Bronchial epithelial cell (primary cell): Measurements from ENCODE around the gene AACS. TPM values are rescaled to one million over a fixed set of nuclear protein-coding genes. Genes with fewer than 3 reads are reported as not detected.

Experiments used
- DNase-seq: peaks from one replicate; pipeline ENCODE4 v3.0.0-alpha.2; 2010; ENCODE audit warnings: low read depth
- FAIRE-seq: peaks from 2 replicates; lab custom pipeline; 2011; peaks lifted over from hg19 to GRCh38; lab: Jason Lieb, UNC
- H3K27me3 ChIP-seq: 2 replicates; pipeline ENCODE4 v1.5.1; 2011; ENCODE audit warnings: low read length; ENCODE audit not compliant: control insufficient read depth, insufficient read depth
- H3K36me3 ChIP-seq: 2 replicates; pipeline ENCODE4 v1.5.1; 2011; ENCODE audit warnings: low read length; ENCODE audit not compliant: control insufficient read depth, insufficient read depth
- H3K4me3 ChIP-seq: 2 replicates; pipeline ENCODE4 v1.5.1; 2011; ENCODE audit warnings: mild to moderate bottlenecking, low read depth, low read length, control low read depth
- CTCF ChIP-seq: IDR thresholded peaks from 2 replicates; pipeline ENCODE4 v1.5.1; 2011; ENCODE audit warnings: mild to moderate bottlenecking, moderate library complexity, low read length, control low read depth, inconsistent platforms; ENCODE audit not compliant: insufficient read depth, severe bottlenecking
- total RNA-seq: library from RNA; depleted of rRNA; stranded (reverse); fragments of >200 nt; gene quantifications from 2 replicates; pipeline ENCODE4 v1.2.1, GENCODE V29; 2014

The AACS gene
- total RNA-seq, 1 donor from 2014 or later: 30.5 TPM

DNA sequence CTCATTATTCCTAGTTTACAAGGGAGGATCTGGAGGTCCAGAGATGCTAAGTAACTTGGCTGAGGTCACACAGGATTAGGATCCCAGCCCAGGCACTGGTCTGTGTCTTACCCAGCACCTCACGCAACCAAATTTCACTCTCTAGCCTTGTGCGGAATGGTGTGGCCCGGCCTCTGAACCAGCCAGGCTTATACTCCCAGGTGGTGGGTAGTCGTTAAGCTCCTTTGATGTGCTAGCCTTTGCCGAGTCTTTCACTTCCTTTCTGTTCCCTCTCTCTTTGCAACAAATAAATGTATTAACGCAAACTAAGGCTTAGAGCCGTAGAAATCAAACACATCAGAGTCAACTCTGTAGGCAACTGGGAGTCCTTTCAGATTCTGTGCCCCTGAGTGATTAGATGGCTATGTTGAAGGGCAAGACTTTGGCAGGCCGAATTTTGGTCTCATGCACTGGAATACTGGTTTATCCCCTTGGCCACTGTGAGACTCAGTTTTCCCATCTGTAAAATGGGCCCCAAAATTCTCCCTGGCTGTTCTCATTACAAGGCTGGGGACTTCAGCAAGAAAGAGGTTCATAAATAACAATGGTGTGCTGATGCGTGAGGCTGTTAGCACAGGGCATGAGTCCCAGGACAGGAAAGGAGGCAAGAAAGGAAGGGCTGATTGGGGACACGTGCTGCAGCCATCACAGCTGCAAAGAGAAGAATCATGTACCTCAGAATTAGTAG lies 126.3 kb downstream of the AACS start:
- peaks cover 35% of the 10 kb centered on the region for H3K27me3 ChIP-seq
- FAIRE-seq: no peak
- no peak for TF ChIP-seq CTCF
- H3K36me3 ChIP-seq: no peaks in the 10 kb centered on the region
- DNase-seq: no peak
- H3K4me3 ChIP-seq: no peak overlapping the region

DNA sequence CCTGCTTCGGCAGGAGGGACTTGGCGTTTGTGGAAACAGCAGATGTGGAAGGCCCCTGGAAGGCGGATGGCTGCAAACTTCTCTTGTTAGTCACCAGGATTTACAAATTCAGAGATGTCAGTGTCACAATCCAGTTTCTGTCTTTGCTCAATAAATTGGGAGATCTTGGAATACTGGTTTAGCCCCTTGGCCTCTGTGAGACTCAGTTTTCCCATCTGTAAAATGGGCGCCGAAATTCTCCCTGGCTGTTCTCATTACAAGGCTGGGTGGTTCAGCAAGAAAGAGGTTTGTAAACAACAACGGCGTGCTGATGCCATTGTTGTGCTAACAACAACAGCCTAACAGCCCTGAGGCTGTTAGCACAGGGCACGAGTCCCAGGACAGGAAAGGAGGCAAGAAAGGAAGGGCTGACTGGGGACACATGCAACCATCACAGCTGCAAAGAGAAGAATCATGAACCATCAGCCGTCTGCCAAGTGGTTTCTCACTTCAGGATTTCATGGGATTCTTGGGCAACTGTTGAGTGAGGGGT lies 127.5 kb downstream of the AACS start:
- no peaks in the 10 kb centered on the region for H3K36me3 ChIP-seq
- H3K4me3 ChIP-seq: no peak overlapping the region
- H3K27me3 ChIP-seq: peaks cover 26% of the 10 kb centered on the region
- FAIRE-seq (no peak), DNase-seq (no peak)
- TF ChIP-seq CTCF: no peak

Other genes with a start within 250 kb of the AACS start
- gene SCARB1, start 201.6 kb upstream of the AACS start, total RNA-seq: 6.6 and 7.4 TPM in 2 replicates
- gene UBC, start 150.8 kb upstream of the AACS start, total RNA-seq: 2,139 and 3,632 TPM in 2 replicates
- gene DHX37, start 76.3 kb upstream of the AACS start, total RNA-seq: 9.2 and 14.0 TPM in 2 replicates
- 11.6 and 14.8 TPM in 2 replicates for gene BRI3BP, start 71.8 kb upstream of the AACS start, total RNA-seq
- 0.53 and 0.77 TPM in 2 replicates for gene TMEM132B, start 121.0 kb downstream of the AACS start, total RNA-seq